ENCODE data around the gene WNT8A.

GRCh38 chr5:138091685-138092084 lies 7.9 kb downstream of the WNT8A start:
- TF ChIP-seq CTCF (IDR thresholded peaks at IDR 0.05), result no peak
- no peak for TF ChIP-seq EZH2 (IDR thresholded peaks at IDR 0.05; ENCODE audit: borderline replicate concordance, insufficient read depth, low read depth, low read length, poor library complexity, severe bottlenecking)
